Mucosa of descending colon (tissue), 3 donors: ENCODE measurements around the gene AGBL3. TPM values are rescaled to one million over a fixed set of nuclear protein-coding genes. Genes with fewer than 3 reads are reported as not detected.

Experiments
- ATAC-seq: fragments of 200-7000 bp; cut with Tn5 transposase; one replicate; pipeline ENCODE4 v1.9.1; 2020; ENCODE audit warnings: mild to moderate bottlenecking, moderate library complexity
- DNase-seq, 3 donors: peaks; one replicate each; pipeline ENCODE4 v3.0.0-alpha.2; 2020
- H3K36me3 ChIP-seq: fragments of 200-600 bp; one replicate; pipeline ENCODE4 v1.8.0; 2021; ENCODE audit warnings: low read depth, mild to moderate bottlenecking
- H3K4me1 ChIP-seq: fragments of 200-600 bp; one replicate; pipeline ENCODE4 v1.8.0; 2021; ENCODE audit warnings: low read depth, mild to moderate bottlenecking
- H3K4me3 ChIP-seq: fragments of 200-600 bp; one replicate; pipeline ENCODE4 v1.8.0; 2021; ENCODE audit warnings: mild to moderate bottlenecking
- H3K9me3 ChIP-seq: fragments of 200-600 bp; one replicate; pipeline ENCODE4 v1.8.0; 2021; ENCODE audit warnings: mild to moderate bottlenecking
- CTCF ChIP-seq: fragments of 200-600 bp; IDR thresholded peaks from one replicate; pipeline ENCODE4 v1.8.0; 2022; ENCODE audit warnings: antibody characterized with exemption, mild to moderate bottlenecking
- intact Hi-C, 2 donors: fragments of 100-400 bp; cut with DNase I in 1 of 2; cut with micrococcal nuclease in 1 of 2; formaldehyde crosslinking; loops; one replicate each; pipeline versions ENCODE4 v1.11.0 to v1.11.1; 2022; cut with DNase I, micrococcal nuclease
- total RNA-seq, 3 donors: library from RNA; stranded (reverse); fragmentation: NEBNext Ultra II Directional in 2 of 3; extraction: Animal tissue kit (Norgen Biotek cat#: 25700) in 2 of 3; gene quantifications; one replicate each; pipeline versions ENCODE4 v1.2.1 to v1.2.4, GENCODE V29; 2021 to 2023
- donor health status: DM: no; HTN: no; CAD: no; lungs with moderate emphysema.
- donor health status: DM: no; HTN: no; CAD: no.
- donor health status: DM: no; HTN: yes; CAD: no.

Gene AGBL3
- total RNA-seq, 3 donors from 2014 or later = 1.6 to 2.5 (median 1.9) TPM

- no peaks in the 10 kb centered on the region for H3K9me3 ChIP-seq
- intact Hi-C loops = no loop called here
- no peak overlapping the region for H3K4me3 ChIP-seq
- H3K4me1 ChIP-seq = no peaks in the 10 kb centered on the region
- no peaks in the 10 kb centered on the region for H3K36me3 ChIP-seq
- no peak for ATAC-seq
- DNase-seq = no peak
- TF ChIP-seq CTCF = no peak
Observed at GRCh38 chr7:135079068-135079467, 92.8 kb downstream of the AGBL3 start.

GRCh38 chr7:135083005-135083404 is 96.7 kb downstream of the AGBL3 start:
- DNase-seq (no peak), ATAC-seq (no peak)
- H3K9me3 ChIP-seq = no peaks in the 10 kb centered on the region
- TF ChIP-seq CTCF = no peak
- no peak overlapping the region for H3K4me3 ChIP-seq
- intact Hi-C loops = no loop called here
- no peaks in the 10 kb centered on the region for H3K36me3 ChIP-seq
- no peaks in the 10 kb centered on the region for H3K4me1 ChIP-seq

GRCh38 chr7:135088566-135088965 is 102.3 kb downstream of the AGBL3 start:
- ATAC-seq (no peak), DNase-seq (no peak)
- H3K4me1 ChIP-seq = no peaks in the 10 kb centered on the region
- TF ChIP-seq CTCF = no peak
- H3K4me3 ChIP-seq = no peak overlapping the region
- H3K9me3 ChIP-seq = no peaks in the 10 kb centered on the region
- no peaks in the 10 kb centered on the region for H3K36me3 ChIP-seq
- intact Hi-C loops = no loop called here

GRCh38 chr7:135091717-135092116 is 105.4 kb downstream of the AGBL3 start:
- Histone ChIP-seq H3K9me3 (no peaks in the 10 kb centered on the region), H3K4me3 (no peak overlapping the region), H3K36me3 (no peaks in the 10 kb centered on the region), H3K4me1 (no peaks in the 10 kb centered on the region)
- ATAC-seq (no peak), DNase-seq (no peak)
- no peak for TF ChIP-seq CTCF
- intact Hi-C loops = no loop called here

GRCh38 chr7:135094472-135095237 is 108.3 kb downstream of the AGBL3 start:
- Histone ChIP-seq H3K9me3 (no peaks in the 10 kb centered on the region), H3K4me1 (no peaks in the 10 kb centered on the region), H3K4me3 (no peak overlapping the region), H3K36me3 (no peaks in the 10 kb centered on the region)
- intact Hi-C loops = no loop called here
- DNase-seq = no peak
- ATAC-seq = no peak
- no peak for TF ChIP-seq CTCF
